ENCODE data around the gene ISM1. TPM values are rescaled to one million over a fixed set of nuclear protein-coding genes. Genes with fewer than 3 reads are reported as not detected.
"Not testable (repeated sequence)": the region's sequence is repeated elsewhere in the genome, so short reads cannot be mapped to it uniquely, and the experiment has no call there.

ISM1 gene
- total RNA-seq, 1 donor from 2014 or later = 1.2 TPM

- intact Hi-C loops (cut with DNase I) = loop anchor here (2.0 kb wide), 2 partner anchors 43 to 51 kb away; no protein-coding TSS in a partner anchor
- DNase-seq (ENCODE audit: missing footprints) (no peak), ATAC-seq (no peak)
These were observed 1.5 kb upstream of the ISM1 start for GRCh38 chr20:13219327-13220193.

- peak; percentile 44 for ATAC-seq
- peak; percentile 69 for DNase-seq (ENCODE audit: missing footprints)
- intact Hi-C loops (cut with DNase I) = loop anchor here (2.0 kb wide), 2 partner anchors 42 to 50 kb away; no protein-coding TSS in a partner anchor
These were observed 725 bp upstream of the ISM1 start for GRCh38 chr20:13220194-13220903.

GRCh38 chr20:13221313-13221672 is 219 bp downstream of the ISM1 start:
- intact Hi-C loops (cut with DNase I) = loop anchor here (2.0 kb wide), 2 partner anchors 42 to 50 kb away; no protein-coding TSS in a partner anchor
- ATAC-seq (no peak), DNase-seq (ENCODE audit: missing footprints) (no peak)

- DNase-seq (ENCODE audit: missing footprints) = peak; percentile 74
- ATAC-seq = no peak
- intact Hi-C loops (cut with DNase I) = loop anchor here (2.0 kb wide), 2 partner anchors 41 to 49 kb away; no protein-coding TSS in a partner anchor
These were observed 722 bp downstream of the ISM1 start for GRCh38 chr20:13221673-13222318.

- ATAC-seq (no peak), DNase-seq (ENCODE audit: missing footprints) (no peak)
- intact Hi-C loops (cut with DNase I) = no loop called here
These were observed 1.2 kb downstream of the ISM1 start for GRCh38 chr20:13222319-13222716.

GRCh38 chr20:13223736-13224520 is 2.9 kb downstream of the ISM1 start:
- no peak for DNase-seq (ENCODE audit: missing footprints)
- ATAC-seq = no peak
- intact Hi-C loops (cut with DNase I) = no loop called here

- no peak for DNase-seq (ENCODE audit: missing footprints)
- intact Hi-C loops (cut with DNase I) = no loop called here
- no peak for ATAC-seq
These were observed 5.3 kb downstream of the ISM1 start for GRCh38 chr20:13226367-13226766.

GRCh38 chr20:13228771-13229170 is 7.7 kb downstream of the ISM1 start:
- ATAC-seq (no peak), DNase-seq (ENCODE audit: missing footprints) (no peak)
- intact Hi-C loops (cut with DNase I) = no loop called here

GRCh38 chr20:13229538-13229937 is 8.5 kb downstream of the ISM1 start:
- no peak for ATAC-seq
- no peak for DNase-seq (ENCODE audit: missing footprints)
- intact Hi-C loops (cut with DNase I) = no loop called here

- intact Hi-C loops (cut with DNase I) = no loop called here
- no peak for ATAC-seq
- DNase-seq (ENCODE audit: missing footprints) = no peak
These were observed 10.1 kb downstream of the ISM1 start for GRCh38 chr20:13231031-13231752.

- no peak for DNase-seq (ENCODE audit: missing footprints)
- intact Hi-C loops (cut with DNase I) = no loop called here
- ATAC-seq = no peak
These were observed 11.9 kb downstream of the ISM1 start for GRCh38 chr20:13232999-13233398.

GRCh38 chr20:13234961-13235360 is 13.9 kb downstream of the ISM1 start:
- DNase-seq (ENCODE audit: missing footprints) (no peak), ATAC-seq (no peak)
- intact Hi-C loops (cut with DNase I) = no loop called here

GRCh38 chr20:13236360-13236759 is 15.3 kb downstream of the ISM1 start:
- intact Hi-C loops (cut with DNase I); ATAC-seq; DNase-seq (ENCODE audit: missing footprints): not testable (repeated sequence)

GRCh38 chr20:13236990-13237720 is 16.1 kb downstream of the ISM1 start:
- DNase-seq (ENCODE audit: missing footprints) (no peak), ATAC-seq (no peak)
- intact Hi-C loops (cut with DNase I) = no loop called here

GRCh38 chr20:13238001-13238653 is 17.1 kb downstream of the ISM1 start:
- intact Hi-C loops (cut with DNase I) = no loop called here
- ATAC-seq (no peak), DNase-seq (ENCODE audit: missing footprints) (no peak)

GRCh38 chr20:13243826-13244376 is 22.8 kb downstream of the ISM1 start:
- no peak for DNase-seq (ENCODE audit: missing footprints)
- ATAC-seq = no peak
- intact Hi-C loops (cut with DNase I) = no loop called here

Measured in Right ventricle myocardium inferior (tissue), 1 donor.